ENCODE results near the gene IMMP2L. TPM values are rescaled to one million over a fixed set of nuclear protein-coding genes. Genes with fewer than 3 reads are reported as not detected.

The IMMP2L gene
- polyA plus RNA-seq, 1 donor (not counting 4 experiments of a cell fraction or from before 2014, with no cell fraction given) = 14.1 TPM

GRCh38 chr7:111328487-111328886 is 233.8 kb downstream of the IMMP2L start:
- Histone ChIP-seq H3K4me2 (ENCODE audit: control insufficient read depth, extremely low read depth, insufficient read depth, low read depth, low read length) (no peak overlapping the region), H3K36me3 (ENCODE audit: control insufficient read depth in 2 of 2, extremely low read depth in 1 of 2, insufficient read depth in 2 of 2, low read length in 2 of 2) (no peaks in the 10 kb centered on the region), H3K27me3 (ENCODE audit: control insufficient read depth, extremely low read depth, insufficient read depth, low read length) (no peaks in the 10 kb centered on the region), H3K27ac (ENCODE audit: control insufficient read depth, insufficient read depth, low read length) (no peak overlapping the region), H3K79me2 (ENCODE audit: control insufficient read depth, insufficient read depth, low read length) (no peaks in the 10 kb centered on the region), H2AFZ (ENCODE audit: control insufficient read depth, low read length) (no peak overlapping the region), H4K20me1 (ENCODE audit: control insufficient read depth, extremely low read depth, insufficient read depth, low read length) (no peaks in the 10 kb centered on the region), H3K9ac (ENCODE audit: control insufficient read depth, extremely low read depth, insufficient read depth, low read length) (no peak overlapping the region), H3K9me3 (ENCODE audit: control insufficient read depth, low read depth, low read length) (no peaks in the 10 kb centered on the region), H3K4me1 (ENCODE audit: control insufficient read depth, extremely low read depth, insufficient read depth, low read length) (peaks cover 7% of the 10 kb centered on the region), H3K9me1 (ENCODE audit: control insufficient read depth, extremely low read depth, insufficient read depth, low read length) (no peaks in the 10 kb centered on the region), H3K4me3 (ENCODE audit: control insufficient read depth in 2 of 3, extremely low read depth in 1 of 3, insufficient read depth in 2 of 3, low read depth in 1 of 3, low read length in 3 of 3) (no peak overlapping the region)
- dilution Hi-C loops (cut with MboI; ENCODE audit: extremely low pct_ligation_motif_present, low sequenced_read_pairs) = no loop called here
- no peak for TF ChIP-seq CTCF (optimal IDR thresholded peaks at IDR 0.05 in 1 of 3, IDR thresholded peaks at IDR 0.05 in 1 of 3, conservative IDR thresholded peaks at IDR 0.05 in 1 of 3; ENCODE audit: extremely low read depth in 1 of 3, insufficient read depth in 2 of 3, low read length in 3 of 3)
- no peak for TF ChIP-seq EZH2 (IDR thresholded peaks at IDR 0.05; ENCODE audit: low read length)
- FAIRE-seq (peak; percentile 58), DNase-seq (ENCODE audit: low read depth, low spot score) (no peak)

- no peaks in the 10 kb centered on the region for H3K4me1 ChIP-seq (ENCODE audit: control insufficient read depth, extremely low read depth, insufficient read depth, low read length)
- TF ChIP-seq EZH2 (IDR thresholded peaks at IDR 0.05; ENCODE audit: low read length) = no peak
- no peak for TF ChIP-seq CTCF (optimal IDR thresholded peaks at IDR 0.05 in 1 of 3, IDR thresholded peaks at IDR 0.05 in 1 of 3, conservative IDR thresholded peaks at IDR 0.05 in 1 of 3; ENCODE audit: extremely low read depth in 1 of 3, insufficient read depth in 2 of 3, low read length in 3 of 3)
- no peaks in the 10 kb centered on the region for H3K36me3 ChIP-seq (ENCODE audit: control insufficient read depth in 2 of 2, extremely low read depth in 1 of 2, insufficient read depth in 2 of 2, low read length in 2 of 2)
- H3K4me3 ChIP-seq (ENCODE audit: control insufficient read depth in 2 of 3, extremely low read depth in 1 of 3, insufficient read depth in 2 of 3, low read depth in 1 of 3, low read length in 3 of 3) = no peak overlapping the region
- dilution Hi-C loops (cut with MboI; ENCODE audit: extremely low pct_ligation_motif_present, low sequenced_read_pairs) = no loop called here
- H3K79me2 ChIP-seq (ENCODE audit: control insufficient read depth, insufficient read depth, low read length) = no peaks in the 10 kb centered on the region
- no peaks in the 10 kb centered on the region for H3K27me3 ChIP-seq (ENCODE audit: control insufficient read depth, extremely low read depth, insufficient read depth, low read length)
- H4K20me1 ChIP-seq (ENCODE audit: control insufficient read depth, extremely low read depth, insufficient read depth, low read length) = no peaks in the 10 kb centered on the region
- H2AFZ ChIP-seq (ENCODE audit: control insufficient read depth, low read length) = no peak overlapping the region
- no peak for DNase-seq (ENCODE audit: low read depth, low spot score)
- no peak overlapping the region for H3K27ac ChIP-seq (ENCODE audit: control insufficient read depth, insufficient read depth, low read length)
- no peak overlapping the region for H3K9ac ChIP-seq (ENCODE audit: control insufficient read depth, extremely low read depth, insufficient read depth, low read length)
- no peak for FAIRE-seq
- no peak overlapping the region for H3K4me2 ChIP-seq (ENCODE audit: control insufficient read depth, extremely low read depth, insufficient read depth, low read depth, low read length)
- no peaks in the 10 kb centered on the region for H3K9me3 ChIP-seq (ENCODE audit: control insufficient read depth, low read depth, low read length)
- H3K9me1 ChIP-seq (ENCODE audit: control insufficient read depth, extremely low read depth, insufficient read depth, low read length) = no peaks in the 10 kb centered on the region
Measured at GRCh38 chr7:111324776-111325175, 237.5 kb downstream of the IMMP2L start.

Data from keratinocyte (primary cell).